ENCODE data around the gene HACD3.
"Not testable (repeated sequence)": the region's sequence is repeated elsewhere in the genome, so short reads cannot be mapped to it uniquely, and the experiment has no call there.

Gene HACD3

GRCh38 chr15:65611888-65612615 is 81.8 kb downstream of the HACD3 start:
- peak overlapping the region; percentile 96 to 97 for H3K27ac ChIP-seq
- peak overlapping the region; percentile 91 for H3K4me3 ChIP-seq
- DNase-seq (ENCODE audit: low spot score): no peak
- TF ChIP-seq CTCF (IDR thresholded peaks at IDR 0.05): no peak

GRCh38 chr15:65612616-65612946 is 82.3 kb downstream of the HACD3 start:
- peak overlapping the region in 1 of 2 donors; percentile 96 for H3K27ac ChIP-seq
- no peak for TF ChIP-seq CTCF (IDR thresholded peaks at IDR 0.05)
- no peak overlapping the region for H3K4me3 ChIP-seq
- no peak for DNase-seq (ENCODE audit: low spot score)

- no peak overlapping the region for H3K4me3 ChIP-seq
- DNase-seq (ENCODE audit: low spot score): no peak
- TF ChIP-seq CTCF (IDR thresholded peaks at IDR 0.05): no peak
- H3K27ac ChIP-seq: no peak overlapping the region
Observed at GRCh38 chr15:65612949-65613744, 82.9 kb downstream of the HACD3 start.

GRCh38 chr15:65615887-65616286 is 85.6 kb downstream of the HACD3 start:
- not testable (repeated sequence) for DNase-seq (ENCODE audit: low spot score); H3K4me3 ChIP-seq; H3K27ac ChIP-seq

GRCh38 chr15:65618560-65619109 is 88.4 kb downstream of the HACD3 start:
- DNase-seq (ENCODE audit: low spot score): no peak
- TF ChIP-seq CTCF (IDR thresholded peaks at IDR 0.05): no peak
- no peak overlapping the region for H3K27ac ChIP-seq
- H3K4me3 ChIP-seq: no peak overlapping the region

- no peak for TF ChIP-seq CTCF (IDR thresholded peaks at IDR 0.05)
- no peak overlapping the region for H3K27ac ChIP-seq
- no peak for DNase-seq (ENCODE audit: low spot score)
- no peak overlapping the region for H3K4me3 ChIP-seq
Observed at GRCh38 chr15:65619626-65620290, 89.5 kb downstream of the HACD3 start.

GRCh38 chr15:65620833-65621232 is 90.6 kb downstream of the HACD3 start:
- no peak for DNase-seq (ENCODE audit: low spot score)
- H3K27ac ChIP-seq: no peak overlapping the region
- no peak for TF ChIP-seq CTCF (IDR thresholded peaks at IDR 0.05)
- no peak overlapping the region for H3K4me3 ChIP-seq

Measured in coronary artery (tissue), 2 donors.